CD4-positive, alpha-beta T cell treated with Interleukin-10 for 1 hour (primary cell): Measurements from ENCODE around the gene OCLN.
"Not testable (repeated sequence)": the region's sequence is repeated elsewhere in the genome, so short reads cannot be mapped to it uniquely, and the experiment has no call there.

ENCODE experiments used
- DNase-seq: peaks from one replicate; pipeline ENCODE4 v3.0.0-alpha.2; 2020

OCLN gene

GRCh38 chr5:69530561-69531405 lies 38.2 kb downstream of the OCLN start:
- no peak for DNase-seq

DNA sequence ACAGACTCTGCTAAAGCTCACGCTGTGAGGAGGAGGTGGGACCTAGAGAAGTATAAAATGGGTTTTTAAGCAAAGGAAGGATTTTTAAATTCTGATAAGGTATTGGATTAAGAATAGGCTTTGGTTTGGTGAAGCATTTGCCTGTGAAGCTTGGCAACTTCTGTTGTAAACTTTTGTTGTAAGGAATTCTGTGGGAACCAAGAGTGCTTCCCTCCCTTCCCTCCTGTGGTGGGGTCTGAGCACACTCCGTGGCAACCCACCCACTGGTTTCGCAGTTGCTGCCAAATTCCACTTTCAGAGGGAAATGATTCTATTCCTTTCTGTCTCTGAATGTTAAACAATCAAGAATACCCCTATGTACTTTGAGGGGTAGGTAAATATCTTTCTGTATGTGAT lies 38.8 kb downstream of the OCLN start:
- no peak for DNase-seq

GRCh38 chr5:69537911-69538310 lies 45.3 kb downstream of the OCLN start:
- not testable (repeated sequence) for DNase-seq

DNA sequence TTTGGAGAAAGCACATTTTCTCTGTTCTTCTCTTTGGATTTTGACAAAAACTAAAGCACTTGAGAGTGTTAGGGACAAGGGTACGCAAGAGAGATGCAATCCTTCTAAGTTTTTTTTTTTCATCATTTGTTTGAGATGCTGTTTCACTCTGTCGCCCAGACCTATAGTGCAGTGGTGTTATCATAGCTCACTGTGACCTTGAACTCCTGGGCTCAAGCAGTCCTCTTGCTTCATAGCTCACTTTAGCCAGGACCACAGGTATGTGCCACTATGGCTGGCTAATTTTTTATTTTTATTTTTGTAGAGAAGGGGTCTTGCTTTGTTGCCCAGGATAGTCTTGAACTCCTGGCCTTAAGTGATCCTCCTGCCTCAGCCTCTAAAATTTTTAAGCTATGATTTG lies 46.1 kb downstream of the OCLN start:
- DNase-seq, result not testable (repeated sequence)

DNA sequence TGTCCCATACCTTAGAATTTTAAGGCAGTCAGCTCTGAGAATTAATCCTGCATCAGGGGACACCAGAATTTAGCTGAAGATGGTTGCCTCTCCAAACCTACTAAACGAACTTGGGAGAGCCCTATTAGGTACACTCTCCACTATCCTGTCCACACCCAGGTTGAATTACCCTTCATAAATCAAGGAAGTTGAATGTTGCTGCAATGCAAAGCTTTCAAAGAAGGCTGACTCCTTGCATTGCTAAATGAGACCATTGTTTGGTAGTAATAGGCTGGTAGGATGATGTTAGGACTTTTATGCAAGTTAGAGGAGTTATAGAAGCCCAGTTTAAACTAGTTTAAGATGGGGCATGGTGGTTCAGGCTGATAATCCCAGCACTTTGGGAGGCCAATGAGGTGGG lies 48.8 kb downstream of the OCLN start:
- DNase-seq, result not testable (repeated sequence)

DNA sequence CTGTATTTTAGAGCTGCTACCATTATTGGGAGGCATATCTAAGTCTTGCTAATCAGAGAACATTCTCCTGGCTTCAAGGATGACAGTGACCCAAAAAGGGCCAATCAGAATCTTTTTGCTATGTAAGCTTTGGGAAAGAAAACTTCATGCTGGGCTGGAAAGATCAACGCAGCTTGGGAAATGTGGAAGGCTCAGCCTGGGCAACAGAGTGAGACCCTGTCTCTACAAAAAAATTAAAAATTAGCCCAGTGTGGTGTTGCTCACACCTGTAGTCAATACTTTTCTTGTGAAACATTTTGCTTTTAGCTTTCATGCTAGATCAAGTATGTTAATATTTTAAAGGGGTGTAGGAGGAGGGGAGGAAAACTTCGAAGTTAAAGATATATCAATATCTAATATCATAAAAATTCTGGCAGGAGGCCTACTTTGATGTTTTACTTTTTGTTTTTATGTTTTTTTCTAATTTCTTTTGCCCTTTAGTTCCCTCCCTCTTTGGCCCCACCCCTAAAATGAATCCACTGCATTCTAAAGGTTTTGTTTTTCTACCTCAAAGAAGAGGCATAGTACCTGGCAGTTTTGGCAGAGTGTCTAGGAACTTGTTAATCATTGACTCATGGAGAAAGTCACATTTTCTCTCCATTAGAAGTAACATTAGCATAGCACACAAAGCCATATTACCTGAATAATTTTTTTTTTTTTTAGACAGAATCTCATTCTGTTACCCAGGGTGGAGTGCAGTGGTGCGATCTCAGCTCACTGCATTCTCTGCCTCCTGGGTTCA lies 50.4 kb downstream of the OCLN start:
- DNase-seq, result not testable (repeated sequence)

GRCh38 chr5:69544602-69545001 lies 52.0 kb downstream of the OCLN start:
- not testable (repeated sequence) for DNase-seq

- peak; percentile 83 for DNase-seq
These were observed 67.3 kb downstream of the OCLN start, which contains the start of gene GTF2H2C for GRCh38 chr5:69559908-69560330. TSS of gene GTF2H2C (plus strand) at chr5:69560191. CDS start at chr5:69565133, 4,942 bp downstream.

DNA sequence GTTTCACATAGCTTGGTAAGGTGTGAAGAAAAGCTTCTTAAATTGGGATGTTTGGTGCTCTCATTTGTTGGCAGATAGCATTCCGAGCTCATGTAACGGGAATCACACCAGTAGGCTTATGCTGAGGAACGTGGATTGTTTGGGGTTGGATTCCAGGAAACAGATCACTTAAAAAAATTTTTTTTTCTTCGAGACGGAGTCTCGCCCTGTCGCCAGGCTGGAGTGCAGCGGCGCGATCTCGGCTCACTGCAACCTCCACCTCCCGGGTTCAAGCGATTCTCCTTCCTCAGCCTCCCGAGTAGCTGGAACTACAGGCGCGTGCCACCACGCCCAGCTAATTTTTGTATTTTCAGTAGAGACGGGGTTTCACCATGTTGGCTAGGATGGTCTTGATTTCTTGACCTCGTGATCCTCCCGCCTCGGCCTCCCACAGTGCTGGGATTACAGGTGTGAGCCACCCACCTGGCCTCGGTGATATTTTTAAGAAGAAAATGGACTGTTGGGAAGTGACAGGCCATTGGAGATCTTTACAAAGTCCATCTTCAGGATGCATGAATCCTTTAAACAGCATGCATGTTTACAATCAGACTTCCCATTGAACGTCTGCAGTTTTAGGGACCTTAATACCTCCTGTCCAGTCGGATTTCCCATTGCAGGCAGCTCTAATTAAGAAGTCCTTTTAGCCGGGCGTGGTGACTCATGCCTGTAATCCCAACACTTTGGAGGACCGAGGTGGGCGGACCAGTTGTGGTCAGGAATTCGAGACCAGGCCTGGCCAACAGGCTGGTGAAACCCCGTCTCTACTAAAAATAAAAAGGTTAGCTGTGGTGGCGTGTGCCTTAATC lies 68.2 kb downstream of the OCLN start:
- not testable (repeated sequence) for DNase-seq

DNA sequence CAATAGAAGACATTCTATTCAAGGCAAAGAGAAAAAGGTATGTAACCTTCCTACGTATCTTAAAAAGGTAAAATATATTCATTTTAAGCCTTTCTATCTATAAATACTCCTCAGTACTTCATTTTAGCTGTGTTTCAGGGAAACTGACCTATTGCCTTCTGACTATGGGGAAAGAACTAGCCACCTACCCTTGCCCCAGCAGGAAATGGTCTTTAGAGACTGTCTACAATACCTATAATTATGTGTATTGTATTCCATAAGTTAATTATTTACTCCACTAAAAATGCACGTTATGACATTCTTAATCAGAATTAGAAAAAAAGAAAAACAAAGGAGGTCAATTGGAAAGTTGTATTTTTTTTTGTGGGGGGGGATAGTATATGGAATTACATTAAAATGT lies 73.6 kb downstream of the OCLN start:
- not testable (repeated sequence) for DNase-seq

GRCh38 chr5:69568072-69568471 lies 75.5 kb downstream of the OCLN start:
- DNase-seq, result not testable (repeated sequence)

- not testable (repeated sequence) for DNase-seq
These were observed 90.8 kb downstream of the OCLN start for GRCh38 chr5:69583356-69583755.

- not testable (repeated sequence) for DNase-seq
These were observed 103.7 kb downstream of the OCLN start for GRCh38 chr5:69596114-69596840.

GRCh38 chr5:69601947-69602346 lies 109.4 kb downstream of the OCLN start:
- not testable (repeated sequence) for DNase-seq

DNA sequence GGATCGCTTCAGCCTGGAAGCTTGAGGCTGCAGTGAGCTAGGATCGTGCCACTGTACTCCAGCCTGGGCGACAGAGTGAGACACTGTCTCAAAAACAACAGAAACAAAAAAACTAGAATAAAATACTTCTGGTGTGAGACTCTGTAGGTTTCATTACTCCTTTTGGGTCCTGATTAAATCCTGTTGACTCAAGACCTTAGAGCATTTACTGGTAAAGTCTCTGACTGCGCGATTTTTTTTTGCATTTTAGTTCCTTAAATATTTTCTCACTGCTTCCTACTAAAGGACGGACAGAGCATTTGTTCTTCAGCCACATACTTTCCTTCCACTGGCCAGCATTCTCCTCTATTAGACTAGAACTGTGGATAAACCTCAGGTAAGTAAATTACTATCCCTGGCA lies 114.2 kb downstream of the OCLN start:
- peak; percentile 1 for DNase-seq
